RKO (cell line): Measurements from ENCODE around the gene RAG1.

Experiments used
- DNase-seq: peaks from one replicate; pipeline ENCODE4 v3.0.0-alpha.2; 2016; ENCODE audit warnings: low spot score

RAG1 gene

DNA sequence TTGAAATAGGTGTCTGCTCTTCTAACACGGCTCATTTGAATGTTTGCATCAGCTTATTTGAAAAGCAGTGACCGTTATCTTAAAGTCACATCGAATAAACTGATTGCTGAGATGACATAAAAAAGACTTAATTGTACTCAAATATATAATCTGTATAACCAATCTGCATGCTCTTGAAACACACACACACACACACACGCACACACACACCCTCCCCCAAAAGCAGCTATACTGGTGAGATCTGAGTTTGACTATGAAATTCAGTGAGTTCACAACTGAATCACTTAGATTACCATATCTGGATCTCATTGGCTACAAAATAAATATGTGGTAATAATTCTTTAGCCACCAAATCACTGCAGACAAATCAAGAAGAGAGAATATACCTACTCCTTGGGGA lies 22.7 kb downstream of the RAG1 start:
- no peak for DNase-seq

DNA sequence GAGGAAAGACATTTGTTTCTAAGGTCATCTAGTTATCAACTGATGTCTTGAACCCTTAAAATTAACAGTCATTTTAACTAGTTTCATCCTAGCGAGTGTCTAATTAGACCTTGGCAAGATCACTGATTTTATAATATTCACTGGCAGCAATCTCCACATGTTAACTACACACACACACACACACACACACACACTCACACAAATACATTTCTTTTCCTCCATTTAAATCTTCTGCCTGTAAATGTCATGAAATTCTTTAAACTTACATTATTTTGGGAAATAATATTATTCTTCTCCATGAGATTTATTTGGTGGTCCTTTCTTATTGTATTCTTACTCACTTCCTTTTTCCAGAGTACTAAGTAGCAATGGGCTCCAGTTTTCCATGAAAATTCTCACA lies 23.6 kb downstream of the RAG1 start:
- DNase-seq: no peak

DNA sequence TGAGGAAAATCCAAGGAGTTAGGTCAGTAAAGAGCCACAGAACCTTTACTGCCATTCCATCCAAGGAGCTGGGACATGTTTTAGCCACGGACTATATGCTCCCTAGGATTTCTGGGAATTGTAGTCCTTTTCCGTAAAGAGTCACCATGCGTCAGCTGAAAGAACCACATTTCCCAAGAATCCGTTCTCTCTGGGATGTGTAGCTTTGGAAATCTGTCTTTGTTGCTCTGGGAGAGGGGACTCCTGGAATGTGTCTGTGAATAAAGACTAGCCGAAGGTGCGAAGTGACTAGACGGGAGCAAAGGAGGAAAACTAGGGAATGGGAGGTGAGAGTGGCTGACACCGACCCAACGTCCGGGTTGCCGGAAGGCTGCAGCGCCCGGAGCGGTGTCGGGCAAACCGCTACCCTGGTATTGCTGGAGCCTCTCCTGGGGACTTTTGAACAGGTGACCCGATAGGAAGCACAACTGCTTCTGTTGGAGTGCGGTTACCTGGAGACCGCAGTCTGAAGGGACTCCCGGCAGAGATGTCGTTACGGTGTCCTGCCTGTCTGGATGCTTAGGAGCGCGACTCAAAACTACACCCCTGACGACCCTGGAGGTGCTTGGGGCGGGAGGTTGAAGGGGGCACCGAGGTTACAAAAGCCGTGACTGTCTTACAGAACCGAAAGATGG lies 26.6 kb downstream of the RAG1 start, which contains the start of gene IFTAP:
TSS of gene IFTAP (plus strand) at position 187 of the 674 bp plus-strand sequence. CDS start 15,602 bp downstream, outside the sequence.
- peak; percentile 95 for DNase-seq

DNA sequence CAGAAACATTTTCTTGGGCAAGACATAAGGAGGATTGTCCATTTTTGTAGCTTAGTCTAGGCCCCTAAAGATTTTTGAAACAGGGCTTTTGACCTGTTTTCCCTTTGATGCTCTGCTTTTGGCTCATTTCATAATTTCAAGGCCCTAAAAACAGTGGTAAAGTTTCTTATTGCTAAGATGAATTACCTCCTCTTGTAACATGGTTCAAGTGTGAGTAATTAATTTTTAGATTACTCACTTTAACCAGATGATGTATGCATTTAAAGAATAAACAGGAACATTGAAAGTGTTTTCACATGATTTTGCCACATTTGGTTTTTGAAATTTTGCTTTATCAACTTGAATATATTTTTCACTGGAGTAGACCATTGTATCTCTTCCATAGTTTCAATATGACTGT lies 29.1 kb downstream of the RAG1 start:
- no peak for DNase-seq

DNA sequence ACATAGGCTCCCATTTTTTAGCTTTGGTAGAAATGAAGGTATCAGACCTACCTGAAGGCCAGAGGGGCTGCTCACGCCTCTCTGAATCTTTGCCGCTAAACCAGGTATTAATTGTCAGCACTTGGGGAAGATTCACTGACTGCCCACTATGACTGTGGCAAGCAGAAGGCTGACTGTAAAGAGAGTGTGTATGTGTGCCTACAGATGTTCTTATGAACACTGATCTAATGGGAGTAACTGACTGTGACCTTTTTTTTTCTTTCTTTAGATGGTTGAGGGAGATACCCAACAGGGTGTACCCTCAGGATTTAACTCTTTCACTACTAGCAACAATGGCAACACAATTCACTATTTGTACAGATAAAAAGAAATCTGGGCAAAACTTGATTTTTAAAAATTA lies 30.2 kb downstream of the RAG1 start, which contains the start of gene RAG2:
TSS of gene RAG2 (minus strand) at position 186 of the 400 bp plus-strand sequence. CDS start 4,068 bp downstream, outside the sequence.
- no peak for DNase-seq

DNA sequence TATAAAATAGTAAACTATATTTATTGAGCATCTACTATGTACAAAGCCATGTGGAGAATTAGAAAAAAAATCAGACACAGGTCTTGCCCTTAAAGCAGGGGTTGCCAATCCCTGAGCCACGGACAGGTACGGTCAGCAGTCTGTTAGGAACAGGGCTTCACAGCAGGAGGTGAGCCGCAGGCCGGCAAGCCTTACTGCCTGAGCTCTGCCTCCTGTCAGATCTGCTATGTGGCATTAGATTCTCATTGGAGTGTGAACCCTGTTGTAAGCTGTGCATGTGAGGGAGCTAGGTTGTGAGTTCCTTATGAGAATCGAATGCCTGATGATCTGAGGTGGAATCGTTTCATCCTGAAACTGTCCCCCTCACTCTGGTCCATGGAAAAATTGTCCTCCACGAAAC lies 32.4 kb downstream of the RAG1 start:
- DNase-seq: no peak

DNA sequence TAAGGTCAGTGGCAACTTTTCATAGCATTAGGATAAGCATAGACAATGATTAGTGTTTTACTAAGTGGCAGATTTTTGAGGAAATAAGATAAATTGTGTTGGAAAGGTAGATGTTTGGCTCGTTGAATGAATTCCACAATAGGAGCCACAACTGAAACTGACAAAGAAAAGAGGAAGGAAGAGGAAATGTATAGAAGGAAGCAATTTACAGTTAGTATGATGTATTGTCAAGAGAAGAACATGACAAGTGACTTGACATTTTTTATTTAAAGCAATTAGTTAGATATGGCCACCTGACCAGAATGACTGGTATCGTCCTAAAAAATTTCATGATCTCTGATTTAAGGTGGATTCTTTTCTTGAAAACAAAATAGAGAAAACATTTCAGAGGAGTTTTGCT lies 33.3 kb downstream of the RAG1 start:
- DNase-seq: no peak

DNA sequence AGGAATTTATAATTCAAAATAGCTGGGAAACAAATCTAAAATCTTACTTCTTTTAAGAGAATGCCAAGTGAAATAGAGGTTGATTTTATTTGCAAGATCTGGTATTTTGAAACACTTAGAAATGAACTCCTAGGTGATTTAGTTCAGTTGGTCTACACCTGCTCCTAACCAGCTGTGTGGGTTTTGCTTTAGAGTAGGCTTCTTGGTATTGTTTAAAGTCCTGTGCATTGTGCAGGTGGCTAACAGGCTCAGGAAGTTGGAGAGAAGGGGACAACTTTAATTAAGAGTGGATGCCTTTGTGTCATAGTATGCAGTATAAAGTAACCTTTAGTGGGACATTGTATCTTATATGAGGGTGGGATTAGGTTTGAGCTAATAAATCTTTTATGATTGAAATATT lies 34.3 kb downstream of the RAG1 start:
- no peak for DNase-seq

DNA sequence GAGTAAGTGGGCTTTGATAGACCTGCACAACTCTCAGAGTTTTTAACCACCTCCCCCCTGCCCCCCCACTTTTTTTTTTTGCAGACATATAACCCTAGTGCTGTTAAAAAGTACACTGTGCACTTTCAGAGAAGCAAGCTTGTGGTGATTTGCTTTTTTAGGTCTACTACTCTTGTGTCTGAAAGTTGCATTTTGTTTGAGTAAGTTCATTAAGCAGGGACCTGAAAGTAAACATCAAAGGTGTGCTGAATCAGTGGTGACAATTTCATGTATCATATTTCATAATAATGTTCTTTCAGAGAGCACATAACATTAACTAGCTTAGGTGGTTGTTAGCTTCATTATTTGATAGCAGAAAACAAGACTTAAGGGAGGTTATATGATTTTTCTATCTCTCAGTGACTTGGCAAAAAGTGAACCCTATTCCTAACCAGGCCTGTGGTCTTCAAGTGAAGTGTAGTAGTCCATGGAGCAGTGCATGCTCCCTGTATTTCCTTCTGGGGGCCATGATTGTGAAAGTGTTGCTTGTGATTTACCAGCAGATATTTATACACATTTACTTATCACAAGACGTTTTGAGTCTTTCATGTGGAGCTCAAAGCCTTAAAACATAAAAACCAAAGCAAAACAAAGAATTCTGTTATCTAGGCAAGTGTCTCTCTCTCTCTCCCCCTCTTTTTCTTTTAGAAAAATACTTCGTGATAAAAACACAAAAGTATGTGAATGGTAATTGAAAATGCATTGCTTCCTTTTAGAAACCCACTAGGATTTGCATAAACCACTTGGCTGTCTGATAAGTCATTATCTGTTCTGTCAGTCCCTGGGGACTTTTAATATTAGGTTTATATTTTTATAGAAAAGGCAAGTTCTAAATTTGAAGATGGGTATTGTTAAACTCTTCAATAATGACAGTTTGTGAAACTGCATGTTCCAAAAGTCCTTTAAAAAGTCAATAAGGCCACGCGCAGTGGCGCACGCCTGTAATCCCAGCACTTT lies 37.7 kb downstream of the RAG1 start:
- no peak for DNase-seq

DNA sequence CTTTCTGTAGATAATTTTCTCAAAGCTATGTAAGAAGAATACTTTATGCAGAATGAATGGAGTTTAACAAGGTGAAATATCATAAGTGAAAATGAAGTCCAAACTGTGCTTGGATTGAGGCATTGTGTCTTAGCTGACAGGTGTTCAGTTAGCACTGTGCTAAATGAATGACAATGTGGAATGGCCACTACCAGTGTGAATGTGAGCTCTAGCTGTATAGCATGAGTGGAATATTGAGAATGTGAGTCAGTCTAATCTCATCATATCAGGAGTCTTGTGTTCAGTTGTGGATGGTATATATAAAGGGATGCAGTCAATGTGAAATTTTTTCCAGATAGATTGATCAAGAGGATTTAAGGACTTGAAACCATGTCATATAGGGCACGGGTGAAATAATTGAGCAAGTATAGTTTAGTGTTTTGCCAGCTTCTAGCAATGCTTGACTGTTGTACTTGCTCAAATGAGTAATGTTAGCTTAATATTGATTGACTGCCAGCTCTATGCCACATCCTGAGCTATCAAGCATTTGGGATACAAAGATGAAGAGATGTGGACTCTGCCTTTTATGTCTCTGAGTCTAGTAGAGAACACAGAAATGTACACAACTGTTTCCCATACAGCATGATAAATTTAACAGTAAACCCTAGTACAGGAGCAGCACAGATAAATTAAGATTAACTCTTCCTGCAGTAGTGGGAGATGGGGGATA lies 40.8 kb downstream of the RAG1 start:
- DNase-seq: no peak

DNA sequence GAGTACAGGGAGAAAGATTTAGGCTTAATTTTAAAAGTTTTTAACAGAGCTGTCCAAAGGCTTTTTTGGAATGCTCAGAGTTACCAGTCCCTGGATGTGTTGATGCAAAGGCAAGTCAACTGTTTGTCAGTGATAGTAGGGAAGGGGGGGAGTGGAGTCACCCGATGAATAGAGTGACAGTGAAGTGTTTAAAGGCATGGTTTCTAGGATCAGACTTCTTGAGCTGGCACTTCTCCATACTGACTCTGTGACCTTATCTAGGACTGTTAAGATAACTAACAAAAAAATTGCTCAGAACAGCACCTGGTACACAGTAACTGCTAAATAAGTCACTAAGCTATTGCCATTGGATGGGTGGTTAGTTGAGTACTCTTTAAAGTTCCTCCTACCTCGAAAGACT lies 41.6 kb downstream of the RAG1 start:
- DNase-seq: no peak

DNA sequence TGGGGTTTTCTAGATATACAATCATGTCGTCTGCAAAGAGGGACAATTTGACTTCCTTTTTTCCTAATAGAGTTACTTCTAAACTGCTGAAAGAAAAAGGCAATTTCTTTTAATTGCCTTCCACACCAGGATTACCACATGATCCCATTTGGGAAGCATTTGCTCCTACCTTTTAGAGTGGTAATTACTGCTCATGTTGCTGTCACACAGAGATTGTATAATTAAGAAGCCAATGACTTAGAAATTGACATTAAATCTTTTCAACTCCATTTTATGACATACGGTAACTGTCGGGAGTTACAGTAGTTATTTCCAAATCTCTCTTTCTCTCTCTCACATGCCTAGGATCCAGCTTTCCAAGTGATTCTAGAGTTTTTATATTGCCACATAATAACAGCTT lies 48.0 kb downstream of the RAG1 start:
- no peak for DNase-seq

DNA sequence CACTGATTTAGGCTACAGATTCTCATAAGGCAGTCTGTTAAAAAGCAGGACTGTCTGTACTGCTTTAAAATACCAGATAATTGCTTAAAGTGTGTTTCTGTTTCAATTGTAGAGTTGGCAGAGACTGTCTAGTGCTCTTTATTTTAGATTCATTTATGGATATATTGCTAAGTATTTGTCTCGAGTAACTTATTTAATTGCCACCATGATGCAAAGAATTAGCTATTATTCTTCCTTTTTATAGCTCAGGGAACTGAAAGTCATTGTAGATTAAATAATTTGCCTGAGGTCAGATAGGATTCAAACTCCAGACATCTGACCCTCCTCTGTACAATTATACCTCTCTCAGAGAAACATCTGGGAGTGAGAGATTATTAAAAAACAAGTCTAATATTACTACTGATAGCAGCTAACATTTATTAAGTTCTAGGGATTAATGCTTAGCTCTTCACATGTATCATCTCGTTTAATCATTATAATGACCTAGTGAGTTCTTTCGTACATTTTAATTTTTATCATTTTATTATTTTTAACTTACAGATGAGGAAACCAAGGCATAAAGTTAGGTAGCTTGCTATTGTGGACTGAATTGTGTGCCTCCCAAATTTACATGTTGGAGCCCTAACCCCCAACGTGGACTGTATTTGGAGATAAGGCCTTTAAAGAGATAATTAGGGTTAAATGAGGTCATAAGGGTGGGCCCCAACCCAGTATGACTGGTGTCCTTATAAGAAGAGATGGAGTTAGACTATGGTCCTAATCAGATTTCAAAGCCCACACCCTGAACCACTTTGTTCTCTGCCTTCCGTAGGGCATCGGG lies 49.9 kb downstream of the RAG1 start:
- DNase-seq: no peak

DNA sequence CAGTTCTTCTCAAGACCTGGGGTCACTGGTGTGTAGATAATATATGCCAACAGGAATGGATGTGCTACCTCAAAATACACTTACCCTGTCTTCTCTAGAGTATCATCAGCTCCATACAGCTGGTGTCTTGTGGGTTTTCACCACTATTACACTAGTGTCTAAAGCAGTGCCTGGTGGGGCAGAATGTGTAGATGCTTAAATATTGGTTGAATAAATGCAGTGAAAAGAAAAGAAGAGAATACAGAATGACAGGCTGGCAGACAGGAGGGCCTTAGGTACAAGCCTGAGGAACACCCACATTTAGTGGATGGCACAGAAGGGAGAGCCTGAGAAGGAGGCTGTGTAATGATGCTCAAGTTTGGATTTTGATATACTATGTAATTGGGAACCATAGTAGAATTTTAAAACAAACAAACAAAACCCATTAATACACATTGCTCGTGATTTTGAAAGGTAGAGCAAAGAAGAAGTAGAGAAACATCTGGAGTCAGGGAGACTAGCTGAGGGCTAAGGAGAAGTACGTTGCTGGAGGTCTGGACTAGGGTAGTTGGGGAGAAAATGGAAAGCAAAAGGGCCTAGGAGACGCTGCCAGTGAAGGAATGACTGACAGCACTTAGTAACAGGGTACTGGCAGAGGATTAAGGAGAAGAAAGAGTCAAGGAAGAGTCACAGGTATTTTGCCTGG lies 50.7 kb downstream of the RAG1 start:
- no peak for DNase-seq

DNA sequence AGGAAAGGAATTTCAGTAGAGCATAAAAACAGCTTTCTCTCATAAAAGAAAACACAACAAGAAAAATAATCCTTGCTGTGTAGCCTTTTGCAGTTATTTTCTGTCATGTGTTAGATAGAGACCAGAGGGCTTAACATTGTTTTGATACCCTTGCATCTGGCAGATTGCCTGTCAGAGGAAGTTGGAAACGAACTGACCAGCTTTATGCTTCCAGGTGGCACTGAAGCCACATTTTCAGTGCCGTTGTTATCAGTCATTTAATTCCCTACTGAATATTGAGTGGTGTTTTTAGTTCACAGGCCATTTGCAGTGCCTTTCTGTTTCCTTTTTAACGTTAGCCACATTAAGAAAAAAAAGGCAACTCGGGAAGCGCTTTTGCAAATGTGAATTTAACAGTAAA lies 51.7 kb downstream of the RAG1 start:
- DNase-seq: no peak

DNA sequence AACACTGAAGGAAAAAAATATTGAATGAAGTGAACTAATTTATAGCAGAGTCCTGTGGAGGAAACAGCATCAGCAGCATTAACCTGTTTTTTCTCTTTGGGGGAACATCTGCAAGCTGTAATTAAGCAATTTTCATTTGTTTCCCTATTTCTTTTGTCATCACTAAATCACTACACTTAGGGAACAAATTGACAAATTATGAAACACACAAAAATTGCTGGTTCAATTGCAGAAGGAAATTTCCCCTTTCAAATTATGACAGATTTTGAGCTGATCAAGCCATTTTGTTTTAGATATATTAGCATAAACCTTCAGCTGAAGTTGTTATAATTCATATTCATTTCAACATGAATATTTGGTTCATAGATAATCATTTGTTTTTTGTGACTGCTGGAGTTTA lies 52.4 kb downstream of the RAG1 start:
- DNase-seq: no peak

DNA sequence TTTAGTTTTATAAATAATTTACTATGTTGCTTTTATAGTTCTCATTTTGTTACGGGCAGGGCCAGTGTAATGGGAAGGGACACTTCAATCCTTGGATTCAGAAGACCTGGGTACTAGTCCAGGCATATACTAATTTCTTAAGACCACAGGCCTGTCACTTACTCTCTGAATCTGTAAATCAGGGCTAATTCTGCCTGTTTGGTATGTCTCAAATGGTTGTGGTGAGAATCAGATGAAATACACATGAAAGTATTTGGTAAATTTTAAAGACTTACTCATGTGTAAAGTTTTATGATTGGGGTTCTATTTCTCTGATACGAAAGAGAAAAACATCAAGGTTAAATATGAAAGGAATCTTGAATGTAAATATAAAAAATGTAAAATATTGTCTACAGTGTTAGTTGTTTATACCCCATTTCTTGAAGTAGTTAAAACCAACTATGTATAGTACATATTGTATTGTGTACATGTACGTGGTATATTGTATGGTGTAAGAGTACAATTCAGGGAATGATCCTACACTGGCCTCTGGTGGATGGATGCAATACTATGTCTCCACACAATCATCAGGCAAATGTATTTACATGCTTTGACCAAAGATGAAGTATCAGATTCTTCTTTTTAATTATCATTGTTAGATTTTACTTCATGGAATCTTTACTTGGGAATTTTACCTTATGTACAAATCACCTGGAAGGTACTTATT lies 54.8 kb downstream of the RAG1 start:
- peak; percentile 56 for DNase-seq

DNA sequence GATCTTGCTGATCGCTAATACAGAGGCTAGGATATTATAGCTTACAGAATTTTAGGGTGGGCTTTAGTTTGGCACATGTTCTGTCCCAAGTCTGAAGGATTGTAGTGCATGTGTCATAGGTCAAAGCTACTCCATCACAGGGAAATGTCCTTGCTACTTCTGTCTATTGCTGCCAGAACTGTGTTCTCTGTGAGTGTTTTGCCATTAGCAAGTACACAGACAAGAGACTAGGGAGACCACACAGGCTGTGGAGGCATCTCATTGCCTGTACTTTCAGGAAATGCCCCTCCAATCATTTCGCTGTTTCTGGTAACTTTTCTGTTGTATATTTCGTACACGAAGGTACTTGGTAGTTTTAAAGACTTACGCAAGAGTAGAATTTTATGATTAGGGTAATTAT lies 55.7 kb downstream of the RAG1 start:
- DNase-seq: no peak

DNA sequence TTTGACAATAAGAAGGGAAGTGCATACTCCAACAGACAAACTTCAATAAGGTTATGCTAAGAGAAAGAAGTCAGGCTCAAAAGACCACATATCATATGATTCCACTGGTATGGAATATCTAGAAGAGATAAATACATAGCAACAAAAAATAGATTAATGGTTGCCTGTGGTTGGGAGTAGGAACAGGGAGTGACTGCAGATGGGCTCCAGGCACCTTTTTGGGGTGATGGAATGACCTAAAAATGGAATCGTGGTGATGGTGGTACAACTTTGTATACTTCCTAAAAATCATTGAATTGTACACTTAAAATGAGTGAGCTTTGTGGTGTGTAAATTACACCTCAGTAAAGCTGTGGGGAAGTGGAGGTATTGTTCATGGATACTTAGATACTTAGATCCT lies 59.2 kb downstream of the RAG1 start:
- DNase-seq: no peak

DNA sequence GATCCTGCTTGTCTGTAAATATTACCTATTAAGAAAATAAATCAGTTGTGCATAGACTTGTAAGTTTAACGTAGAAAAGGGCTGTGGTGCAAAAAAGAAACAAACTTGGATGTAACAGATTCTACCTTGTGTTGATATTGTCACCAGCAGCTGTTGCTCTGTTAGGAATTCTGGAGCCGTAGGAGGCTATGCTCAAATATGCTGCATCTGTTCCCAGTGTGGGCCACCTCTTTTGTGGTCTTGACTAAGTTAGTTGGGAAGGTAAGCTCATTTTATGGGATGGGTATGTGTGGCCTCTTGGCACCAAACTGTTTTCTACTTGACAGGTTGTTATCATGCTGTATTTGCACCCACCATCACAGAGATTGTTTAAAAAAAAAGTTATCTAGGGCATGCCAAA lies 59.7 kb downstream of the RAG1 start:
- no peak for DNase-seq
